SU-DHL-6 (cell line): ENCODE measurements around the gene ESRRA.
"Not testable (repeated sequence)": the region's sequence is repeated elsewhere in the genome, so short reads cannot be mapped to it uniquely, and the experiment has no call there.

Experiments
- H2AFZ ChIP-seq: fragments of 200-600 bp; sonication (generic); 2 replicates; pipeline ENCODE4 v1.6.1; 2014; ENCODE audit warnings: low read depth, mild to moderate bottlenecking, moderate library complexity, mixed read lengths, antibody characterized with exemption, low read length; ENCODE audit not compliant: severe bottlenecking
- H3F3A ChIP-seq: fragments of 200-600 bp; shearing (Covaris generic); 2 replicates; pipeline ENCODE4 v1.6.0; 2016; ENCODE audit warnings: antibody characterized with exemption, mild to moderate bottlenecking; ENCODE audit not compliant: insufficient read depth
- H3K27ac ChIP-seq: fragments of 200-600 bp; sonication (generic); 2 replicates; pipeline ENCODE4 v1.5.1; 2016; ENCODE audit warnings: low read depth, mild to moderate bottlenecking, low read length, moderate library complexity, mixed read lengths
- H3K27me3 ChIP-seq: fragments of 200-600 bp; sonication (generic), shearing (Covaris generic); 2 replicates; pipeline ENCODE4 v1.6.0; 2014; ENCODE audit warnings: mild to moderate bottlenecking, low read length
- H3K36me3 ChIP-seq: fragments of 200-600 bp; sonication (generic); 2 replicates; pipeline ENCODE4 v1.6.1; 2014; ENCODE audit warnings: mild to moderate bottlenecking, low read length, mixed read lengths
- H3K4me2 ChIP-seq: fragments of 300-600, 200-600 bp; shearing (Covaris generic), sonication (generic); 2 replicates; pipeline ENCODE4 v1.6.0; 2014; ENCODE audit warnings: low read length, low read depth, mild to moderate bottlenecking; ENCODE audit not compliant: poor library complexity, severe bottlenecking
- H3K4me3 ChIP-seq: fragments of 200-600 bp; sonication (generic); 2 replicates; pipeline ENCODE4 v1.5.1; 2014; ENCODE audit warnings: antibody characterized with exemption, low read length, mild to moderate bottlenecking, mixed read lengths; ENCODE audit not compliant: insufficient read depth, poor library complexity, severe bottlenecking
- H3K79me2 ChIP-seq: fragments of 200-600 bp; sonication (generic); 2 replicates; pipeline ENCODE4 v1.6.1; 2014; ENCODE audit warnings: mild to moderate bottlenecking, low read length, moderate library complexity; ENCODE audit not compliant: insufficient read depth
- H3K9ac ChIP-seq: fragments of 200-600 bp; sonication (generic); 2 replicates; pipeline ENCODE4 v1.7.0; 2014; ENCODE audit warnings: mild to moderate bottlenecking, low read length
- H3K9me2 ChIP-seq: fragments of 200-600 bp; sonication (generic); replicated peaks from 2 replicates; pipeline ENCODE4 v1.6.1; 2014; ENCODE audit warnings: low read length; ENCODE audit not compliant: insufficient read depth
- H3K9me3 ChIP-seq: fragments of 200-600 bp; sonication (generic); 2 replicates; pipeline ENCODE4 v1.6.1; 2014; ENCODE audit warnings: low read length, mixed read lengths; ENCODE audit not compliant: insufficient read depth
- H4K20me1 ChIP-seq: fragments of 200-600 bp; sonication (generic); 2 replicates; pipeline ENCODE4 v1.6.1; 2014; ENCODE audit warnings: low read depth, mild to moderate bottlenecking, antibody characterized with exemption, low read length, moderate library complexity, mixed read lengths
- CTCF ChIP-seq: fragments of 200-600 bp; sonication (generic); IDR thresholded peaks from one replicate; pipeline ENCODE4 v1.5.1; 2017; ENCODE audit warnings: antibody characterized with exemption, mild to moderate bottlenecking, low read length, moderate library complexity; ENCODE audit not compliant: insufficient read depth, poor library complexity, severe bottlenecking
- EZH2phosphoT487 ChIP-seq: fragments of 200-600 bp; sonication (generic), shearing (Covaris generic); conservative IDR thresholded peaks from 2 replicates; pipeline ENCODE4 v1.6.1; 2018; ENCODE audit warnings: mild to moderate bottlenecking, antibody characterized with exemption, low read length, moderate library complexity, mixed read lengths

The ESRRA gene

GRCh38 chr11:64321533-64321932, 16.2 kb downstream of the ESRRA start:
- Histone ChIP-seq H3K9ac (no peak overlapping the region), H3K36me3 (no peaks in the 10 kb centered on the region), H3K27ac (no peak overlapping the region), H3K9me3 (no peaks in the 10 kb centered on the region), H3K9me2 (no peaks in the 10 kb centered on the region), H2AFZ (no peak overlapping the region), H3F3A (peaks cover 11% of the 10 kb centered on the region), H3K4me2 (no peak overlapping the region), H3K79me2 (no peaks in the 10 kb centered on the region; the same call in 1 of the 2 replicates), H4K20me1 (no peaks in the 10 kb centered on the region), H3K27me3 (no peaks in the 10 kb centered on the region), H3K4me3 (no peak overlapping the region)
- TF ChIP-seq EZH2phosphoT487: no peak
- no peak for TF ChIP-seq CTCF

- Histone ChIP-seq H3K79me2 (no peaks in the 10 kb centered on the region; the same call in 1 of the 2 replicates), H3K27ac (no peak overlapping the region), H3K9me3 (no peaks in the 10 kb centered on the region), H3K9me2 (no peaks in the 10 kb centered on the region), H3K9ac (no peak overlapping the region), H2AFZ (no peak overlapping the region), H4K20me1 (no peaks in the 10 kb centered on the region), H3F3A (no peaks in the 10 kb centered on the region), H3K4me3 (no peak overlapping the region), H3K4me2 (no peak overlapping the region), H3K27me3 (no peaks in the 10 kb centered on the region), H3K36me3 (no peaks in the 10 kb centered on the region)
- TF ChIP-seq CTCF: no peak
- no peak for TF ChIP-seq EZH2phosphoT487
Observed at GRCh38 chr11:64322925-64323260, 17.6 kb downstream of the ESRRA start.

- Histone ChIP-seq H3K4me3 (no peak overlapping the region), H2AFZ (no peak overlapping the region), H3K27ac (no peak overlapping the region), H3K36me3 (no peaks in the 10 kb centered on the region), H3K9me2 (no peaks in the 10 kb centered on the region), H3F3A (no peaks in the 10 kb centered on the region), H4K20me1 (no peaks in the 10 kb centered on the region), H3K9ac (no peak overlapping the region), H3K9me3 (no peaks in the 10 kb centered on the region), H3K79me2 (no peaks in the 10 kb centered on the region; the same call in 1 of the 2 replicates), H3K27me3 (no peaks in the 10 kb centered on the region), H3K4me2 (no peak overlapping the region)
- TF ChIP-seq CTCF (no peak), EZH2phosphoT487 (no peak)
Observed at GRCh38 chr11:64323373-64323772, 18.0 kb downstream of the ESRRA start.

GRCh38 chr11:64323984-64324383, 18.7 kb downstream of the ESRRA start:
- not testable (repeated sequence) for H3K4me2 ChIP-seq, H4K20me1 ChIP-seq, H3F3A ChIP-seq, H3K27me3 ChIP-seq, H3K9me3 ChIP-seq, H3K4me3 ChIP-seq, H3K36me3 ChIP-seq, H2AFZ ChIP-seq, H3K27ac ChIP-seq, H3K79me2 ChIP-seq, H3K9ac ChIP-seq, H3K9me2 ChIP-seq
